GM21381 (cell line): ENCODE results near the gene NHLRC4.

Experiments
- ATAC-seq: cut with Tn5 transposase; IDR thresholded peaks from one replicate; pipeline ENCODE4 v1.9.1; 2021; ENCODE audit warnings: mild to moderate bottlenecking, moderate library complexity; ENCODE audit not compliant: unreplicated experiment

NHLRC4 gene

GRCh38 chr16:530111-530817, 36.5 kb upstream of the NHLRC4 start:
- ATAC-seq, result no peak

DNA sequence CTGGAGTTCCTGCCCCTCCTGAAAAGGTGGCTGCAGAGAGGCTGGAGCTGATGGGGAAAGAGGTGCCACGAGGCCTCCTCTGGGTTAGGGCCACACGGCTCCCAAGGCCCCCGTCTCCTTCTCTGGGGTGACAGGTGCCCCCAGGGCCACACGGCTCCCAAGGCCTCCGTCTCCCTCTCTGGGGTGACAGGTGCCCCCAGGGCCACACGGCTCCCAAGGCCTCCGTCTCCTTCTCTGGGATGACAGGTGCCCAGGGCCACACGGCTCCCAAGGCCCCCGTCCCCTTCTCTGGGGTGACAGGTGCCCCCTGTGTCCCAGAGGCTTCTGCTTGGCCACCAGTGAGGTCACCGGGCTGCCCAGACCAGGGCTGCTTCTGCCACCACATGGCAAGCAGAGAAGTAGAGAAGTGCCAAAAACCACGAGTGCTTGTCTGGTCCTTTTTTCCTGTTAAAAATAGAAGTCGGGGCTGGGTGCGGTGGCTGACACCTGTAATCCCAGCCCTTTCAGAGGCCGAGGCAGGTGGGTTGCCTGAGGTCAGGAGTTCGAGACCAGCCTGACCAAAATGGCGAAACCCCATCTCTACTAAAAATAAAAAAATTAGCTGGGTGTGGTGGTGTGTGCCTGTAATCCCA, 35.2 kb upstream of the NHLRC4 start:
- ATAC-seq, result no peak

- no peak for ATAC-seq
Observed at GRCh38 chr16:533391-534123, 33.2 kb upstream of the NHLRC4 start.

DNA sequence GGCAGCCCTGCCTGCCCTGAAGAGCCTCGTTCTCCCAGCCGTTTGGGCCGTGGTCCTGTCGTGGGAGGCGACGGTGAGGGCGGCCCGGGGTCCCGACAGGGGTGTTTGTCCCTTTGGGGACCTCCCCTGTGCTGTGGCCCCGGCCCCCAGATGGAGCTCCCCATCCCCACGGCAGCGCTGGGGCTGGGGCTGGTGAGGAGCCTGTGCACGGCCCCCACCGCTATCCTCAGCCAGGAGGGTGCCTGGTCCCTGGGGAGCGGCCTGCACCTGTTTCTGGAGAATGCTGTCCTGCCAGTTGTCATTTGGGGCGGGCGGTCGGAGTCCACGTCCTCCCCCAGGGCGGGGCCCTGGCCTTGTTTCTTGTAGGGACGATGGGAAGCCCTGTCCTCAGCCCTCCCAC, 32.7 kb upstream of the NHLRC4 start:
- ATAC-seq, result no peak

- no peak for ATAC-seq
Observed at GRCh38 chr16:534856-535445, 31.9 kb upstream of the NHLRC4 start.

DNA sequence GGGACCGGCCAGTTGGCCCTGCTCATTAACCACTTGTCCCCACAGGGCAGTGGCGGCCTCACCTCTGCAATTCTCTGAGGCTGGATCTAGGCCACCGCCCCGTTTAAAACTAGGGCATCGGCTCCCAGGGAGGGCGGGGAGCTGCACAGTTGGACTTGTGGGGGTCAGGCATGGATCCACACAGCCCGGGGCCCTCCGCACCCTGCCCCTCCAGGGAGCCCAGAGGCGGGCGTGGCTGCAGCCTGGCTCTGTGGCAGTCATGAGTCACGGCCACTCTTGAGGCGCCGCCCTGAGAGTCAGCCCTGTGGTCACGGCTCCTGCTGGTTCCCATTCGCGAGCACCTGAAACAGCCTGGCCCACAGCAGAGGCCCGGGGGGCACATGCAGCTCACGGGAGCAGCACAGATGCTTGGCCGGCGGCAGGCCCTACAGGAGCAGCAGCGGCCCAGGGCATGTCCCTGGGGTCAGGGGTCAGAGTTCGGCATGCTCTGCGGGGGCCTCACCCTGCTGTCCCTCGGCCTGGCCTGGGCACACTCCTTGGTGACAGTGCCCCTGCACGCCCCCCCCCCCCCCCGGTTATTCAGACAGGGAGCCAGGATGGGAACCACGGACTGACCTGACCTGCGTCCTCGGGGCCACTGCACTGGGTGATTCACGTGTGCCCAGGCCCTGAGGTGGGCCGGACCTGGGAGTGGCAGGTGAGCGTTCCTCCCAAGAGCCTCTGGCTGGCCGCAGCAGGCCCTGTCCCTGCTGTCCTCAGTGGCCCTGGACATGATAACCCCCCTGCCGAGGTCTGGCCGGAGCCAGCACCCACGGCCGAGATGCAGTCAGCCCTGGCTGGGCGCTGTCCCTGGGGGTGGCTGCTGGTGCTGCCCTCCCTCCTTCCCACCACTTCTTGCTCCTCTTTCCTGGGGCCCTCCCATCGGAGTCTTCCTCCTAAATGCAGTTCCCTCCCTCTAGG, 31.1 kb upstream of the NHLRC4 start:
- no peak for ATAC-seq

GRCh38 chr16:536746-537145, 30.1 kb upstream of the NHLRC4 start:
- no peak for ATAC-seq

DNA sequence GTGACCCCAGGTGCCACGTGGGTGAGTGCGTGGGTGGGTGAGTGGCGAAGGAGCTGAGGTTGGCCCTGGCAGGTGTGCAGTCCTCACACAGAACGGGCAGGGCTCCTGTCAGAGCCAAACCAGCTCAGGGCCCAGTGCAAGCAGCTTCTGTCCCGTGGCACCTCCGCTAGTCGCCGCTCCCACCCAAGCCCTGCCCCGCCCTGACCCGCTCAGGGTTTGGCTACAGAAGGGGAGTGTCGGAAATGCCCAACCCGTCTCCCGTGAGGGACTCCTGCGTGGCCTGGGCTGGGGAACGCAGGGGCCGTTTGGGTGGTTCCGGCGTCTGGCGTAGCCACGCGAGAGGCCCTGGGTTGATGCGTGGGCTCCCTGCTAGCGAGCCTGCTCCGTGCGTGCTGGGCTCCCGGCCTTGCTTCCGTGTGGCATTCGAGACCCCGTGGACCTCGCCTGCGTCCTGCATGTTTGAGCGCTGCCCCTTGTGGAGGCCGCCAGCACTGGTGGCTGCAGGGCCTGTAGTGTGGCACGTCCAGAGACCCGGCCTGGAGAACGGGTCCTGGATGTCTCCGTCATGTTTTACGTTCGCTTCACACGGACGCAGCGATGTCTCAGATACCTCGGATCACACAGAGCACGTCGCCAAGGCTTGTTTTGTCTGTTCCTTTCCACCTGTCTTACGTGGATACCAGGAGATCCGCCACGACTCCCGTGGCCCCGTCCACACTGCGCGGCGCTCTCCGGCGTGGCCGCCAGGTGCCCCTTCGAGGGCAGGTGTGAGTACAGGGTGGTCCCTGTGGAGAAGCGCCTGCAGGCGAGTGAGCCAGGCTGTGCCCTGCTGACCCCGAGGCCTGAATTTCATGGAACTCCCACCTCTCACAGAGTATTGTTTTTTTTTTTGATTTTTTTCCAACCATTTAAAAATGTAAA, 29.1 kb upstream of the NHLRC4 start:
- ATAC-seq, result no peak

DNA sequence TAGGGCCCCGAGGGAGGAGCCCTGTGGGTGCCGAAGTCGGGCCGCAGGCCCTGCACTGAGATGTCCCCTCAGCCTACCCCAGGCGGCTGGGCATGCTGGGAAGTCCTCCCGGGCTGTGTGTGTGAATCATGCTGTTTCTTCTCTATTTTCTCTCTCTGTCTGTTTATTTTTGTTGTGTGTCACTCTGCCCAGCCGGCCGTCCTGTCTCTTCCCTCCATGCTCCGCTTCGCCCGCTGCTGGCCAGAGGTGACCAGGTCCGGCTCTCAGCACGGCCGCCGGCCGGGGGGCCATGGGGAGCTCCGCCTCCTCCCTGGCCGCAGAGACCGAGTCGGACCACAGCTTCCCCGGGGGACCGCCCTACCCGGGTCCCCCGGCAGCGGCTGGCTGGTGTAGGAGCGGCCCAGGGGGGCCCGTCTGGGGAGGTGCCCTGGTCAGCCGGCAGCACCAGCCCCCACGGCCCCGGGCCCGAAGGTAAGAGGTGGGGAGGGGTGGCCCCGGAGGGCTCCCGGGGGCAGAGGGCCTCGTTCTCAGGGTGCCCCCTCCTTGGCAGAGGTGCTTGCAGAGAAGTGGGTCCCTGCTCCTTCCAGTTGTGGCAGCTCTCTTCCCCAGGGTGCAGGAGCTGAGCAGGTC, 26.8 kb upstream of the NHLRC4 start:
- no peak for ATAC-seq

DNA sequence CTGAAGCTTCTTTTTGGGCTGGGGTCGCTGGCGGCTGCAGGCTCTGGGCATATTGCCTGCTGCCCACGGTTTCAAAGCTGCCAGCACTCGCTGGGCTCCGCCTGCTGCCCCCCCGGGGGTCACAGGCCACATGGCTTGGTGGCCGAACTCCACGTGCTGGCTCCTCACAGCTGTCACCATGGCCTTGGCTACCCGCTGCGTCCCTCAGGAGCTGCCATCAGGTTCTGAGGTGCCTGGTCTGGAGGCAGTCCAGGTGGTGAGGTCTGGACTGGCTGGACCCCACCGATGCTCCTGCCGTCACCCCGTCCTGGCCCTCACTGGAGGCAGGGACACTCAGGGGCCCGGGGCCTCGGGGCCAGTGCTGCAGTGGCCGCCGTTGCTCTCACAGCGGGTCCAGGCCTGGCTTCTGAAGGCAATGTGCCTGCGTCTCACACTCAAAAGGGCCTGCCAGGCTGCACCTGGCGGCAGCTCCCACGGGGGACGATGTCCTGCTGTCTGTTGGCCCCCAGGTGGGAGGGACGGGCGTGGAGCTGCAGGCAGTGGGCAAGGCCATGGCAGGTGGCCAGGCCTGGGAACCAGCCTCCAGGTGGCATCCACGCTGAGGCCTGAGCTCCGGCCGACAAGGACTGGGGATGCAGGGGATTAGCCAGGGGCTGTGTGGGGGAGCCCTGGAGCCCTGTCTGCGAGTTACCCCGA, 26.0 kb upstream of the NHLRC4 start:
- ATAC-seq, result no peak

GRCh38 chr16:543301-544164, 23.3 kb upstream of the NHLRC4 start:
- no peak for ATAC-seq

DNA sequence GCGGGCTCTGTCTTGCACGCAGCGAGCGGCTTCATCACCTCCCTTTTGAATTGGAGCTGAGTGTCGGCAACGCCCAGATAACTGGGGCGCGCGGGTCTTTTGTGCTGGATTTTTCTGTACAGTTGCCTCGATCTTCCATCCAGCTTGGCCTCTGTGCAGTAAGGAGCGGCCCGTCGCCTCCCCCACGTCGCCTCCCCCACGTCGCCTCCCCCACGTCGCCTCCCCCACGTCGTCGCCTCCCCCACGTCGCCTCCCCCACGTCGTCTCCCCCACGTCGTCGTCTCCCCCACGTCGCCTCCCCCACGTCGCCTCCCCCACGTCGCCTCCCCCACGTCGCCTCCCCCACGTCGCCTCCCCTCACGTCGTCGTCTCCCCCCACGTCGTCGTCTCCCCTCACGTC, 22.3 kb upstream of the NHLRC4 start:
- ATAC-seq, result no peak

- no peak for ATAC-seq
Observed at GRCh38 chr16:546909-547770, 19.7 kb upstream of the NHLRC4 start.

DNA sequence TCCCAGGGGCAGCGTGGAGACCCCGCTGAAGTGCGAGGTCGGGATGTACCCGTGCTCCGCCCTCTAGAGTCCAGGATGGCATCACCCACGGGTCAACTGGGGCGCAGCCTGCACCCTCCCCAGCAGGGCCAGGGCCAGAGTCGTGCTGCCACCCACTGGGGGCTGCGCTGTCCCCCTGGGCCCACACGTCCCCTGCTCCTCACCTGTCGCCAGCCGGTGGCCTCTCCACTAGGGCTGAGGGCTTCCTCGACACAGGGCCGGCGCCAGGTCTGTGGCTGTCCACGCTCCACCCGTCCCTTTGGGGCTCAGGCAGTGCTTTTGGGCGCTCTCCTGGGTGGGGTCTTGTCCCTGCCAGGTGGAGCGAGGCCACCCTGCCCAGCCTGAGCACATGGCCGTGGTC, 18.2 kb upstream of the NHLRC4 start:
- no peak for ATAC-seq

GRCh38 chr16:549544-550263, 17.1 kb upstream of the NHLRC4 start:
- no peak for ATAC-seq

DNA sequence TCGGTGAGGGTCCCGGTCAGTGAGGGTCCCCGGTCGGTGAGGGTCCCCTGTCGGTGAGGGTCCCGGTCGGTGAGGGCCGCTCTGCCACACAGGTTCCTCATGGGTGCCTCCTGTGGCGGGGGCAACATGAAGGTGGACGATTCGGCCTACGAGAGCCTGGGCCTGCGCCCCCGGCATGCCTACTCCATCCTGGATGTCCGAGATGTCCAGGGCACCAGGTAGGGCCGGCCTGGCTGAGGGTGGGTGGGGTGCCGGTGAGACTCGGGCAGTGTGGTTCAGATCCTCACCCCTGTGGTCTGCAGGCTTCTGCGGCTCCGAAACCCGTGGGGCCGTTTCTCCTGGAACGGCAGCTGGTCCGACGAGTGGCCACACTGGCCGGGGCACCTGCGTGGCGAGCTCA, 15.6 kb upstream of the NHLRC4 start:
- ATAC-seq, result no peak
